HUES6 (cell line): ENCODE results near the gene PPP1R14C.

ENCODE experiments used
- H3K27ac ChIP-seq: 2 replicates; pipeline ENCODE4 v1.7.0; 2013; ENCODE audit warnings: low read depth, mild to moderate bottlenecking, low read length, inconsistent platforms
- H3K27me3 ChIP-seq: 2 replicates; pipeline ENCODE4 v1.6.1; 2013; ENCODE audit warnings: low read length; ENCODE audit not compliant: control insufficient read depth, insufficient read depth
- H3K36me3 ChIP-seq: 2 replicates; pipeline ENCODE4 v1.6.1; 2013; ENCODE audit warnings: low read length; ENCODE audit not compliant: control insufficient read depth, insufficient read depth
- H3K4me1 ChIP-seq: 2 replicates; pipeline ENCODE4 v1.6.1; 2013; ENCODE audit warnings: low read length; ENCODE audit not compliant: control insufficient read depth, insufficient read depth
- H3K4me3 ChIP-seq: 2 replicates; pipeline ENCODE4 v1.5.1; 2013; ENCODE audit warnings: low read depth, low read length
- H3K9ac ChIP-seq: one replicate; pipeline ENCODE4 v1.6.1; 2013; ENCODE audit warnings: mild to moderate bottlenecking, low read length
- H3K9me3 ChIP-seq: 2 replicates; pipeline ENCODE4 v1.6.1; 2013; ENCODE audit warnings: low read depth, low read length; ENCODE audit not compliant: control insufficient read depth, insufficient read depth

PPP1R14C gene

DNA sequence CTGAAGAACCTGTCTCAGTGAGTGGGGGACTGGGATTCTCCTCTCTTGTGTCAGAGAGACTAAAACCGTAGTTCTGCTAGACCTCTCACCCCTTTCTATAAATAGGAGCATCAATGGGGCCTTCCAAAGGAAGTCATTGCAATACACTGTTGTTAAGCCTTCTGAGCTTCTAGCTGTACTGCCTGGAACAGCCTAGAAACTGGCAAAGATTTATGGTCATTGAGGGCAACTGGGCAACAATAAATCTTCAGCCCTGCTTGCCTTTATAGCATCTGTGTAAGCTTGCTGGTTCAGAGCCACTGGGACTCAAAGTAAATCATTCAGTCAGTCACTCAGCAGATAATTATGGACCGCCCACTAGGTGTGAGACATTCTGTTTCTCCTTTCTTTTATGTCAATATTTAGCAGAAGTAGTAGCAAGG, 53.2 kb downstream of the PPP1R14C start:
- H3K4me3 ChIP-seq, result no peak overlapping the region
- no peaks in the 10 kb centered on the region; the same call in 1 of the 2 replicates for H3K4me1 ChIP-seq
- H3K27ac ChIP-seq, result no peak overlapping the region
- no peaks in the 10 kb centered on the region for H3K36me3 ChIP-seq
- H3K9ac ChIP-seq, result no peak overlapping the region
- peaks cover 12% of the 10 kb centered on the region for H3K9me3 ChIP-seq
- H3K27me3 ChIP-seq, result no peaks in the 10 kb centered on the region; the same call in 1 of the 2 replicates

GRCh38 chr6:150196942-150197745, 54.3 kb downstream of the PPP1R14C start:
- no peak overlapping the region for H3K9ac ChIP-seq
- H3K27ac ChIP-seq, result no peak overlapping the region
- H3K36me3 ChIP-seq, result no peaks in the 10 kb centered on the region

GRCh38 chr6:150198532-150198931, 55.7 kb downstream of the PPP1R14C start:
- no peak overlapping the region for H3K27ac ChIP-seq
- H3K9me3 ChIP-seq, result no peaks in the 10 kb centered on the region
- no peak overlapping the region for H3K4me3 ChIP-seq
- no peaks in the 10 kb centered on the region for H3K27me3 ChIP-seq
- H3K9ac ChIP-seq, result no peak overlapping the region
- no peaks in the 10 kb centered on the region; the same call in 1 of the 2 replicates for H3K4me1 ChIP-seq
- no peaks in the 10 kb centered on the region for H3K36me3 ChIP-seq

More at GRCh38 chr6:150196942-150197745, 54.3 kb downstream of the PPP1R14C start:
- Histone ChIP-seq H3K27me3 (no peaks in the 10 kb centered on the region), H3K4me1 (no peaks in the 10 kb centered on the region; the same call in 1 of the 2 replicates), H3K4me3 (no peak overlapping the region), H3K9me3 (peaks cover 6% of the 10 kb centered on the region)

DNA sequence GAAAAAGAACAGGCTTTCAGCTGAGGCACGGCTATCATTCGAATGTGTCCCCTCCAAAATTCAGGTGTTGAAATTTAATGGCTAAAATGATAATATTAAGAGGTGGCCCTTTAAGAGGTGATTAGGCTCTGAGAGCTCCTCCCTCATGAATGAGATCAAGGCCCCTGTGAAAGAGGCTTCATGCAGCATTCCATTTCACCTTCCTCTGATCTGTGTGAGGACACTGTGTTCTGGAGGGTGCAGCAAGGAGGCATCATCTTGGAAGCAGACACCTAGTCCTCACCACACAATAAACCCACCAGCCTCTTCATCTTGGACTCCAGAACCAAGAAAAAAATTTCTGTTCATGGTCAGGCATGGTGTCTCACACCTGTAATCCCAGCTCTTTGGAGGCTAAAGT, 56.4 kb downstream of the PPP1R14C start:
- Histone ChIP-seq H3K9me3 (no peaks in the 10 kb centered on the region), H3K9ac (no peak overlapping the region), H3K27me3 (no peaks in the 10 kb centered on the region), H3K27ac (no peak overlapping the region), H3K4me1 (no peaks in the 10 kb centered on the region; the same call in 1 of the 2 replicates), H3K36me3 (no peaks in the 10 kb centered on the region), H3K4me3 (no peak overlapping the region)

DNA sequence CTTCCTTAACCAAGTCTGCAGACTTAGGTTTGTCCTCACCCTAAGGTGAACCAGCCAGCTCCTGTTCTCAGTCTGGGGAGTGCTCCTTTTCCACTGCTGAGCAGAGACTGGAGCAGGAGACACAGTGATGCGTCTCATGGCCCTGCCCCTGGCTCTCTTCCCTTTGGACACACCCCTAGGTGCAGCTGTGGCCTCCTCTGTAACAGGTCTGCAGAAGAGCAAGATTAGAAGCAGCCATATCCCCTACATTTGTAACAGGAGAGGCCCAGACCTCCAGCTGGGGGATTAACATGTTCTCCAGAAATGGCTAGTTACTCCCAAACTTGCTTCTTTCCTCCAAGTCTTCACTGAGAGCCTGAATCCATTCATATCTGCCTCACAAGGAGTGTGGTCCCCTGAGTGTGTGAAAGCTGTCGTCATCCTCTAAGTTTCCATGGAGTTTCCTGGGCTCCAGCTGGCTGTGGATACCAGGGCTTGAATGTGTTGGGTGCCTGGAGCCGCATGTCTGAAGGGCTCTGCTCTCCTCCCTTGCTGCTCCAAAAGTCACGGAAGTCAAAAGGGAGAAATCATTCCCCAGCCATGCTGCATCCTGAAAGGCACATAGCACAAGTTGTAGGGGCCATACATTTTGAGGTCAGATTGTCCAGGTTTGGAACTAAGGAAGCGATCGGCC, 57.7 kb downstream of the PPP1R14C start:
- Histone ChIP-seq H3K9ac (no peak overlapping the region), H3K36me3 (no peaks in the 10 kb centered on the region), H3K27me3 (no peaks in the 10 kb centered on the region), H3K27ac (no peak overlapping the region), H3K4me3 (no peak overlapping the region), H3K9me3 (no peaks in the 10 kb centered on the region), H3K4me1 (no peaks in the 10 kb centered on the region; the same call in 1 of the 2 replicates)

- Histone ChIP-seq H3K36me3 (no peaks in the 10 kb centered on the region), H3K4me1 (no peaks in the 10 kb centered on the region; the same call in 1 of the 2 replicates), H3K4me3 (no peak overlapping the region), H3K27ac (no peak overlapping the region), H3K9ac (no peak overlapping the region), H3K27me3 (no peaks in the 10 kb centered on the region), H3K9me3 (no peaks in the 10 kb centered on the region)
Measured at GRCh38 chr6:150201285-150201684, 58.4 kb downstream of the PPP1R14C start.

DNA sequence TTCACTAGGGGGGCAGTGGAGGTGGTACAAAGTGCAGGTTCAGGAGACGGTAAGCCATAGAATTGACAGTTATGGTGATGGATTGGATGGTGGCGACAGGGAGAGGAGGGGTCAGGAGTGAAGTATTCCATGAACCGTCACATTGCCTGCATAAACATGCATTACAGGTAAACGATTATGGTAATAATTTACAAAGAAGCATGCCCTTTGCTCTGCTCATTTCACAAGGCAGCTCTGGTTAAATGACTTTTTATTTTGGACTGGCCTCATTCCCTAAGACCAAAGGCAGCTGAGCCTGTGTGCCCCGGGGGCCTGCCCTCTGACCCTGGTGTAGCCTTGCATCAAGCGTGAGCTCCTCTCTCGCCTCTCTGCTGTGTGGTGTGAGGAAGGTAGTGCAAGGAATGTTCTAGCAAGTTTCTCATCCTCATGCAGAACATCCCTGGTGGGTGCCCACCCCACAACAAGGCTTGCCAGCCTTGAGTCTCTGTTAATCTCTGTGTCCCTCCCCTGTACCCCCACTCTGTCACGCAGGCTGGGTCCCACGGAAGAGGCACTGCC, 59.0 kb downstream of the PPP1R14C start:
- H3K4me1 ChIP-seq, result no peaks in the 10 kb centered on the region; the same call in 1 of the 2 replicates
- no peaks in the 10 kb centered on the region for H3K9me3 ChIP-seq
- H3K36me3 ChIP-seq, result no peaks in the 10 kb centered on the region
- H3K27me3 ChIP-seq, result no peaks in the 10 kb centered on the region
- no peak overlapping the region for H3K27ac ChIP-seq
- H3K4me3 ChIP-seq, result no peak overlapping the region
- no peak overlapping the region for H3K9ac ChIP-seq

- H3K27me3 ChIP-seq, result no peaks in the 10 kb centered on the region
Measured at GRCh38 chr6:150202404-150202803, 59.6 kb downstream of the PPP1R14C start.

GRCh38 chr6:150202934-150203333, 60.1 kb downstream of the PPP1R14C start:
- H3K9ac ChIP-seq, result no peak overlapping the region
- no peak overlapping the region for H3K27ac ChIP-seq
- H3K9me3 ChIP-seq, result no peaks in the 10 kb centered on the region
- H3K27me3 ChIP-seq, result no peaks in the 10 kb centered on the region
- no peaks in the 10 kb centered on the region; the same call in 1 of the 2 replicates for H3K4me1 ChIP-seq
- H3K36me3 ChIP-seq, result no peaks in the 10 kb centered on the region
- no peak overlapping the region for H3K4me3 ChIP-seq

More at GRCh38 chr6:150202404-150202803, 59.6 kb downstream of the PPP1R14C start:
- no peaks in the 10 kb centered on the region; the same call in 1 of the 2 replicates for H3K4me1 ChIP-seq
- H3K9me3 ChIP-seq, result no peaks in the 10 kb centered on the region
- no peak overlapping the region for H3K9ac ChIP-seq
- no peak overlapping the region for H3K27ac ChIP-seq
- H3K36me3 ChIP-seq, result no peaks in the 10 kb centered on the region
- H3K4me3 ChIP-seq, result no peak overlapping the region

DNA sequence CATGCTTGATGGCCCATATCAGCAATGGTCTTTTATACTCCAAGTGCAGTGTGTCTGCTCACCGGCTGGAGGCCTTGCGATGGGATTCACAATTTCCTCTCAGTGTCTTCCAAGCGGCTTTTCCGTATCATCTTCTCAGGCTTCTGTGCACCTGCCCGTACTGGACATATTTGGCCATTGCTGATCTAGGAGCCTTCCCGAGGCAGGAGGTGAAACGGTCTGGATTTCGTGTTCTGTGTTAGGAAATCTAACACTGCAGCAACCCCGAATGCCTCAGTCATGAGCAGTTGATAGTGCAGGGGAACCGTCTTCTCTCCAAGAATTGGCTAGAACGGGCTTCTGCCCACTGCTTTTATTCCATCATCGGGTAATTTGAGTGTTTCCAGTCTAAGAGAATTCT, 60.5 kb downstream of the PPP1R14C start:
- Histone ChIP-seq H3K4me3 (no peak overlapping the region), H3K27me3 (no peaks in the 10 kb centered on the region), H3K36me3 (no peaks in the 10 kb centered on the region), H3K4me1 (no peaks in the 10 kb centered on the region; the same call in 1 of the 2 replicates), H3K27ac (no peak overlapping the region), H3K9ac (no peak overlapping the region), H3K9me3 (no peaks in the 10 kb centered on the region)
